IMR-90 (cell line): Measurements from ENCODE around the gene B3GLCT. TPM values are rescaled to one million over a fixed set of nuclear protein-coding genes. Genes with fewer than 3 reads are reported as not detected.

Source experiments
- ATAC-seq: fragments of 200-7000 bp; cut with Tn5 transposase; 2 replicates; pipeline ENCODE4 v1.9.1; 2020; ENCODE audit warnings: low read depth, mild to moderate bottlenecking, moderate library complexity
- BruUV-seq: library from RNA; stranded (reverse); fragments of 400-500 nt; replicated peaks from 2 replicates; lab custom pipeline; 2021; lab: Mats Ljungman, UMichigan
- CTCF ChIA-PET: fragments of 300-600 bp; formaldehyde crosslinking; extraction: SDS; loops from one replicate; lab custom pipeline; 2021; ENCODE audit warnings: antibody characterized with exemption; lab: Yijun Ruan, JAX
- POLR2A ChIA-PET: fragments of 300-600 bp; sonication (Branson Sonifier 250); formaldehyde crosslinking; loops from one replicate; lab custom pipeline; 2022; ENCODE audit warnings: antibody characterized with exemption; ENCODE audit not compliant: unreplicated experiment; lab: Charles Lee
- DNase-seq: peaks from one replicate; pipeline ENCODE4 v3.0.0; 2013
- H2AFZ ChIP-seq: replicated peaks from 2 replicates; pipeline ENCODE3; 2013; ENCODE audit warnings: low read length, mild to moderate bottlenecking; ENCODE audit not compliant: poor library complexity
- H2AK5ac ChIP-seq: 2 replicates; pipeline ENCODE4 v1.6.1; 2013; ENCODE audit warnings: low read depth, low read length, inconsistent platforms
- H2AK9ac ChIP-seq: replicated peaks from 2 replicates; pipeline ENCODE3; 2013; ENCODE audit warnings: mild to moderate bottlenecking, low read depth, low read length, moderate library complexity; ENCODE audit not compliant: poor library complexity
- H2BK120ac ChIP-seq: 2 replicates; pipeline ENCODE4 v1.6.1; 2013; ENCODE audit warnings: low read depth, low read length, inconsistent platforms
- H2BK15ac ChIP-seq: 3 replicates; pipeline ENCODE4 v1.6.1; 2013; ENCODE audit warnings: low read depth, low read length, inconsistent platforms
- H2BK20ac ChIP-seq: 2 replicates; pipeline ENCODE4 v1.6.1; 2013; ENCODE audit warnings: low read depth, mild to moderate bottlenecking, inconsistent platforms, low read length, moderate library complexity
- H2BK5ac ChIP-seq: 2 replicates; pipeline ENCODE4 v1.6.1; 2013; ENCODE audit warnings: mild to moderate bottlenecking, low read depth, low read length, inconsistent platforms; ENCODE audit not compliant: poor library complexity, severe bottlenecking
- H3K14ac ChIP-seq: replicated peaks from 2 replicates; pipeline ENCODE4 v1.6.1; 2013; ENCODE audit warnings: low read depth, low read length, inconsistent platforms
- H3K18ac ChIP-seq: 2 replicates; pipeline ENCODE4 v1.6.1; 2013; ENCODE audit warnings: low read depth, low read length, control low read depth
- H3K23ac ChIP-seq: 2 replicates; pipeline ENCODE4 v1.6.1; 2013; ENCODE audit warnings: low read depth, low read length, inconsistent platforms
- H3K27ac ChIP-seq: 2 replicates; pipeline ENCODE4 v1.5.1; 2013; ENCODE audit warnings: mild to moderate bottlenecking, control low read depth, low read length; ENCODE audit not compliant: insufficient read depth
- H3K27me3 ChIP-seq: 2 replicates; pipeline ENCODE4 v1.6.1; 2013; ENCODE audit warnings: low read length; ENCODE audit not compliant: control insufficient read depth, insufficient read depth
- H3K36me3 ChIP-seq: 2 replicates; pipeline ENCODE4 v1.6.1; 2013; ENCODE audit warnings: low read length, mixed read lengths; ENCODE audit not compliant: control insufficient read depth, insufficient read depth
- H3K4ac ChIP-seq: 2 replicates; pipeline ENCODE4 v1.6.1; 2013; ENCODE audit warnings: low read depth, low read length, inconsistent platforms
- H3K4me1 ChIP-seq: 2 replicates; pipeline ENCODE4 v1.6.1; 2013; ENCODE audit warnings: low read length, mixed read lengths; ENCODE audit not compliant: control insufficient read depth, insufficient read depth
- H3K4me2 ChIP-seq: 2 replicates; pipeline ENCODE4 v1.6.1; 2013; ENCODE audit warnings: low read depth, mild to moderate bottlenecking, control low read depth, low read length, moderate library complexity
- H3K4me3 ChIP-seq: 2 replicates; pipeline ENCODE4 v1.5.1; 2013; ENCODE audit warnings: low read depth, mild to moderate bottlenecking, control low read depth, low read length, moderate library complexity; ENCODE audit not compliant: insufficient read depth
- H3K56ac ChIP-seq: 2 replicates; pipeline ENCODE4 v1.6.1; 2013; ENCODE audit warnings: low read length, inconsistent platforms; ENCODE audit not compliant: insufficient read depth; ENCODE audit errors: extremely low read depth
- H3K79me1 ChIP-seq, 2 experiments: 2 replicates each; pipeline ENCODE4 v1.6.1; 2013; ENCODE audit warnings: low read length in 2 of 2, inconsistent platforms in 1 of 2, low read depth in 1 of 2
- H3K9ac ChIP-seq: 2 replicates; pipeline ENCODE4 v1.6.1; 2013; ENCODE audit warnings: low read depth, low read length, control low read depth
- H3K9me1 ChIP-seq: 2 replicates; pipeline ENCODE4 v1.6.1; 2013; ENCODE audit warnings: low read length, inconsistent platforms; ENCODE audit not compliant: insufficient read depth
- H3K9me3 ChIP-seq: 2 replicates; pipeline ENCODE4 v1.6.1; 2013; ENCODE audit warnings: low read length; ENCODE audit not compliant: control insufficient read depth, insufficient read depth
- H4K20me1 ChIP-seq: 2 replicates; pipeline ENCODE4 v1.6.1; 2013; ENCODE audit warnings: low read length, inconsistent platforms; ENCODE audit not compliant: insufficient read depth
- H4K5ac ChIP-seq: 2 replicates; pipeline ENCODE4 v1.6.1; 2013; ENCODE audit warnings: mild to moderate bottlenecking, low read depth, low read length, control low read depth
- H4K8ac ChIP-seq, 2 experiments: 2 replicates each; pipeline ENCODE4 v1.6.1; 2013; ENCODE audit warnings: low read depth in 2 of 2, low read length in 2 of 2, control low read depth in 1 of 2, inconsistent platforms in 1 of 2
- H4K91ac ChIP-seq: 2 replicates; pipeline ENCODE4 v1.6.1; 2013; ENCODE audit warnings: low read depth, low read length, inconsistent platforms; ENCODE audit not compliant: insufficient read depth
- CEBPB ChIP-seq: IDR thresholded peaks from 2 replicates; pipeline ENCODE4 v1.6.1; 2012; ENCODE audit warnings: low read depth, low read length, improper control_type of control experiment
- CHD1 ChIP-seq: IDR thresholded peaks from 2 replicates; pipeline ENCODE4 v1.6.1; 2012; ENCODE audit warnings: low read depth, low read length, improper control_type of control experiment
- MAFK ChIP-seq: IDR thresholded peaks from 2 replicates; pipeline ENCODE4 v1.6.1; 2012; ENCODE audit warnings: low read depth, low read length, improper control_type of control experiment
- MAZ ChIP-seq: IDR thresholded peaks from 2 replicates; pipeline ENCODE4 v1.6.1; 2012; ENCODE audit warnings: low read depth, mild to moderate bottlenecking, low read length, improper control_type of control experiment, moderate library complexity, borderline replicate concordance
- NFE2L2 ChIP-seq: fragments of 150-350 bp; IDR thresholded peaks from 2 replicates; pipeline ENCODE4 v1.6.1; 2016; ENCODE audit warnings: low read depth, mild to moderate bottlenecking, low read length
- POLR2A ChIP-seq: IDR thresholded peaks from 2 replicates; pipeline ENCODE4 v1.6.1; 2012; ENCODE audit warnings: mild to moderate bottlenecking, low read depth, low read length
- RCOR1 ChIP-seq: IDR thresholded peaks from 2 replicates; pipeline ENCODE4 v1.6.1; 2012; ENCODE audit warnings: mild to moderate bottlenecking, low read length, improper control_type of control experiment; ENCODE audit not compliant: insufficient replicate concordance
- SMC3 ChIP-seq: fragments of 150-350 bp; IDR thresholded peaks from 2 replicates; pipeline ENCODE4 v1.6.1; 2016; ENCODE audit warnings: low read depth, mild to moderate bottlenecking, antibody characterized with exemption, low read length, moderate library complexity
- WGBS, 2 experiments: methylation state at CpG; one replicate each; pipeline versions ENCODE4 v1.1.5 to v1.1.7; 2013; ENCODE audit warnings: missing lambda C conversion rate in 2 of 2; ENCODE audit not compliant: insufficient read length in 1 of 2; ENCODE audit errors: extremely low coverage in 2 of 2; 5-methylcytosine and 5-hydroxymethylcytosine counted together
- dilution Hi-C: fragments of 300-500 bp; cut with HindIII; formaldehyde crosslinking; loops from one replicate; pipeline ENCODE4 v1.14.3; 2018; ENCODE audit warnings: low sequenced_read_pairs; ENCODE audit not compliant: unreplicated experiment
- in situ Hi-C: fragments of 300-500 bp; cut with MboI; formaldehyde crosslinking; loops from 3 replicates; pipeline ENCODE4 v1.14.3; 2019; ENCODE audit warnings: low sequenced_read_pairs, inconsistent platforms, mixed read lengths
- intact Hi-C: fragments of 100-400 bp; cut with micrococcal nuclease; formaldehyde crosslinking; loops from 2 replicates; pipeline ENCODE4 v1.10.0; 2022
- polyA plus RNA-seq, 3 experiments: library from polyadenylated mRNA; depleted of rRNA; stranded (reverse); fragments of >200 nt; gene quantifications; 2 replicates each; pipeline ENCODE4 v1.2.3, GENCODE V29; 2012; ENCODE audit warnings: low replicate concordance in 1 of 3
- total RNA-seq: library from RNA; depleted of rRNA; stranded (reverse); fragments of >200 nt; gene quantifications from 2 replicates; pipeline ENCODE4 v1.2.3, GENCODE V29; 2012
- TF ChIP-seq, protein P1 (sequence below): fragments of 150-350 bp; IDR thresholded peaks from 2 replicates; pipeline ENCODE4 v1.6.1; 2017; ENCODE audit warnings: mild to moderate bottlenecking, antibody characterized with exemption, low read length, low read depth

Gene B3GLCT
- total and polyA plus RNA-seq, 2 of the 4 experiments (the other 2 are of a cell fraction) = 2.0 to 4.5 TPM

DNA sequence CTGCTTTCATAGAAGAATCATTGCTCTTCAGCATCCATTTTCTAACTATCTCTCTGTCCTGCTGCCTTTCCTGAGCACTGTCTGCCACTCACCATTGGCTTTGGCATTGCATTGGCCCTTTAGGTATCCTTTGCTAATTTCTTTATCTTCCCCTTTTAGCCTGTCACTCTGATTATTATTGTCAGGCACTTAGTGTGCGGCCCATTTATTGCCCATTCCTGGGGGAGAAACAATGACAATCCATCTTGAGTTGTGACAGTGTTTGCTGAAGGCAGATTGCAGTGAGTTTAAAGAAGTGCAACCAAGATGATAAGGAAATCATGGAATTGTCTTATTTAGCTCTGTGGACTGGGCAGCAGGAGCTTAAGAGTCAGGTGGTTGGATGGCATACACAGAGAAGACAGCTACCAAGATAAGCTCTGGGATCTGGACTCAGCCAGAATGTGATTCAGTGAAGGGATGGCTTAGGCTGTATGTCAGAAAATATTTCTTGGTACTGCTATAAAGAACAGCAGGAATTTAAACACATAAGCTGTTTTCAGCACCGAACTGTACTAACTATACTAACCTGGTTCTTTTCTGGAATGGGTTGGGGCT is 25.3 kb downstream of the B3GLCT start:
- H3K27ac ChIP-seq = no peak overlapping the region
- H2BK120ac ChIP-seq = no peak overlapping the region
- intact Hi-C loops = no loop called here
- dilution Hi-C loops = no loop called here
- H4K5ac ChIP-seq = no peak overlapping the region
- H2AK5ac ChIP-seq = no peak overlapping the region
- ChIA-PET CTCF (no interaction called here), POLR2A (no interaction called here)
- no peak overlapping the region for H2AFZ ChIP-seq
- BruUV-seq = no TSS peak
- no peaks in the 10 kb centered on the region; a peak in 1 of 4 replicates for H3K79me1 ChIP-seq
- H4K20me1 ChIP-seq = no peaks in the 10 kb centered on the region
- DNase-seq = no peak
- H3K4me2 ChIP-seq = no peak overlapping the region
- no CpG with 5 or more reads among the region's 2 CpGs for WGBS, 2 experiments
- no peaks in the 10 kb centered on the region for H3K9me3 ChIP-seq
- H4K8ac ChIP-seq = no peak overlapping the region
- no peaks in the 10 kb centered on the region for H3K4me1 ChIP-seq
- peaks cover 7% of the 10 kb centered on the region; the same call in 1 of the 2 replicates for H3K9me1 ChIP-seq
- H3K14ac ChIP-seq = no peak overlapping the region
- ATAC-seq = no peak
- no peak overlapping the region for H2BK20ac ChIP-seq
- H3K23ac ChIP-seq = no peak overlapping the region
- no peaks in the 10 kb centered on the region for H3K36me3 ChIP-seq
- in situ Hi-C loops = loop anchor here (25.0 kb wide), 1 partner anchor 512 kb away; the partner anchor contains the start of gene RXFP2
- no peak overlapping the region for H3K4me3 ChIP-seq
- H2AK9ac ChIP-seq = no peak overlapping the region
- TF ChIP-seq MAFK (no peak), NFE2L2 (no peak), CEBPB (no peak), SMC3 (no peak), POLR2A (no peak), CHD1 (no peak), MAZ (no peak), RCOR1 (no peak)
- TF ChIP-seq, protein P1, sequence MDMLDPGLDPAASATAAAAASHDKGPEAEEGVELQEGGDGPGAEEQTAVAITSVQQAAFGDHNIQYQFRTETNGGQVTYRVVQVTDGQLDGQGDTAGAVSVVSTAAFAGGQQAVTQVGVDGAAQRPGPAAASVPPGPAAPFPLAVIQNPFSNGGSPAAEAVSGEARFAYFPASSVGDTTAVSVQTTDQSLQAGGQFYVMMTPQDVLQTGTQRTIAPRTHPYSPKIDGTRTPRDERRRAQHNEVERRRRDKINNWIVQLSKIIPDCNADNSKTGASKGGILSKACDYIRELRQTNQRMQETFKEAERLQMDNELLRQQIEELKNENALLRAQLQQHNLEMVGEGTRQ = no peak
- H3K9ac ChIP-seq = no peak overlapping the region
- no peak overlapping the region for H2BK15ac ChIP-seq
- no peak overlapping the region for H3K56ac ChIP-seq
- no peak overlapping the region for H2BK5ac ChIP-seq
- no peak overlapping the region for H3K4ac ChIP-seq
- no peak overlapping the region for H4K91ac ChIP-seq
- H3K18ac ChIP-seq = no peak overlapping the region
- no peaks in the 10 kb centered on the region for H3K27me3 ChIP-seq
